Activated effector memory CD4-positive, alpha-beta T cell treated with Interleukin-2 at 50 U/mL for 16 hours (primary cell): ENCODE results near the gene CHRNA4.
A peak's percentile ranks its signal among the peaks of the same experiment; 100 is the strongest.
"Not testable (repeated sequence)": the region's sequence is repeated elsewhere in the genome, so short reads cannot be mapped to it uniquely, and the experiment has no call there.

Source experiments
- DNase-seq: peaks from one replicate; pipeline ENCODE4 v3.0.0-alpha.2; 2020

The CHRNA4 gene

GRCh38 chr20:63306673-63307537 is 54.2 kb downstream of the CHRNA4 start:
- no peak for DNase-seq

DNA sequence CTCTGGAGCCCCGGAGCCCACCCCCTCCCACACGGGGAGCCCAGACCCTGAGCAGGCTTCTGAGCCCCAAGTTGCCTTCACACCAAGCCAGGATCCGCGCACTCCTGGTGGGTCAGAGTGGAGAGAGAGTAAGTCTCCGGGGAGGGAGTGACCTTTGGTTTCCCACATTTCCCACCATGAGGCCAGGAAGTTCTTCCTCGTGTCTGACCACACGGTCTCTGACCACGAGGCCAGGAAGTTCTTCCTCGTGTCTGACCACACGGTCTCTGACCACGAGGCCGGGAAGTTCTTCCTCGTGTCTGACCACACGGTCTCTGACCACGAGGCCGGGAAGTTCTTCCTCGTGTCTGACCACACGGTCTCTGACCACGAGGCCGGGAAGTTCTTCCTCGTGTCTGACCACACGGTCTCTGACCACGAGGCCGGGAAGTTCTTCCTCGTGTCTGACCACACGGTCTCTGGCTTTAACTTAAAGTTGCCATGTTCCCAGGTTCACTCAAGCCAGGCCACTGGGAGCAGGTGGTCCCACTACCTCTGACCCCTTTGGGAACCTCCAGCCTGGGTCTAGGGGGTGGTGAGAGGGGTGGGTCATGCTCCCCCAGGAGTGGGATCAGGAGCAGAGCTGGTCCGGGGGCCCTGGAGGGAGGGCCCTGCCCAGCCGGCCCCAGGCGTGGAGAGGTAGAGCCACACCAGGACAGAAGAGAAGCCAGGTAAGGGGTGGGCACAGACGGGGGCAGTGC is 55.0 kb downstream of the CHRNA4 start:
- not testable (repeated sequence) for DNase-seq

GRCh38 chr20:63305393-63305792 is 55.8 kb downstream of the CHRNA4 start:
- DNase-seq, result no peak

DNA sequence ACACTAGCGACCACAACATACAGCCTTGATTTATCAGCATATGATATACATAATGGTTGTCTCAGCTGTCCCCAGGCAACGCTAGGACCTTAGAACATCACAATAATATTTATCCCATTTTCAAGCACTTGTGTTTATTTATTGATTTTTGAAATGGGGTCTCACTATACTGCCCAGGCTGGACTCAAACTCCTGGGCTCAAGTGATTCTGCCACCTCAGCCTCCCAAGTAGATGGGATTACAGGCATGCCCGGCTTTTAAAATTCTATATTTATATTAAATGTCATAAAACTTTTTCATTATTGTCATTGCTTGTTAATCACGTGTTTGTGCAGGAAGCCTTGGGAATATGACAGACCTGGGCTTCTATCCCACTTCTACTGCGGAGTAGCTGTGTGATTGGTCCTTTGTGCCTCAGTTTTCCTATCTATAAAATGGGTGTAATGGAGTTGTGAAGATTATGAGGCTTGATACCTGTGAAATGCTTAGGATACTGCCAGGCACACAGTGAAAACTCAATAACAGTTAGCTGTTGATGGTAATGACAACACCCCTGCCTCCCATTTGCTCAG is 58.0 kb downstream of the CHRNA4 start:
- no peak for DNase-seq

GRCh38 chr20:63301671-63302070 is 59.5 kb downstream of the CHRNA4 start:
- DNase-seq, result no peak

DNA sequence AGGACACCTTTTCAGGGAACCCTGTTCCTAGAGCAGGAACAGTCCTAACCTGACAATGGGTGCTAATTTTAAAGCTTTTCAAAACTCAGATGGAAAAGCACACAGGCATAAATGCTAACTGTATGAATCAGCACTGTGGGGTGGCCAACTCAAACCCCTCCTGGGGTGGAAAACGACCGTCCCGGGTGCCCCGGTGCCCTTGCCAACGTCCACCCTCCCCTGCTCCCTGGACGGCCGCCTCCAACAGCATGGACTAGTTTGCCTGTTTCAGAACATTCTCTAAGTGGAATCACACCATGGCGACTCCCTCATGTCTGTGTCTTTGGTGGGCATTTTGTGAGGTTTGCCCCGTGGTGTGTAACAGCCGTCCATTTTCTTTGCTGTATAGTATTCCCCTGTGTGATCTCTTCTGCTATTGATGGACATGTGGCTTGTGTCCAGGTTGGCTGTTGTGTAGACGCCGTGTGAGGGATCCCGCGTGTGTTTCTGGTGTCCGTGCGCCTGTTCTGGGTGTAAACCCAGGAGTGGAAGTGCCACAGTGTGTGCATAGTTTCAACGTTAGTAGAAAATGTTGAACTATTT is 62.3 kb downstream of the CHRNA4 start:
- DNase-seq, result no peak

DNA sequence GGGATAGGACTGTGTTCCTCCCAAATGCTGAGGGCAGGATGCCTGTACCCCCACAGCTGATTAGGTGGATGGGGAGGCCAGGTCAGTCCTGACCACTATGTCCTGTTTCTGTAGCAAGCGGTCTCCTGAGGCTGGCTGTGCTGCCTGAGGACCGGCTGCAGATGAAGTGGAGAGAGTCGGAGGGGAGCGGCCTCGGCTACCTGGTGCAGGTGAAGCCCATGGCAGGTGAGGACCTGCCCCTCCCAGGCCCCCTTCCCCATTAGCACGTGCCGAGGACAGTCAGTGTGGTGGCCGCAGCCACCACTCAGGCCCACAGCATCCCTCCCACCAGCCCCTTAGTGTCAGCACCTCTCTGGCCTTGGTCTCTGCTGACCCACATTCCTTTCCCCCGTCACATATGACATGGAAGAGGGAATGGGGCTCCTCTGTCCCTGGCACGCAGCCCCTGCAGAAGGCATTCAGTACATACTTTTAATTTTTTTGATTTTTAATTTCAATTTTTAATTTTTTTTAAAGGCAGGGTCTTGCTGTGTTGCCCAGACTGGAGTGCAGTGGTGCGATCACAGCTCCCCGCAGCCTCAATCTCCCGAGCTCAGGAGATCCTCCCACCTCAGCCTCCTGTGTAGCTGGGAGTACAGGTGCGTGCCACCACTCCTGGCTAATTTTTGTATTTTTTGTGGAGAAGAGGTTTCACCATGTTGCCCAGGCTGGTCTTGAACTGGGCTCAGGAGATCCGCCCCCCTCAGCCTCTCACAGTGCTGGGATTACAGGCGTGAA is 63.2 kb downstream of the CHRNA4 start:
- no peak for DNase-seq

DNA sequence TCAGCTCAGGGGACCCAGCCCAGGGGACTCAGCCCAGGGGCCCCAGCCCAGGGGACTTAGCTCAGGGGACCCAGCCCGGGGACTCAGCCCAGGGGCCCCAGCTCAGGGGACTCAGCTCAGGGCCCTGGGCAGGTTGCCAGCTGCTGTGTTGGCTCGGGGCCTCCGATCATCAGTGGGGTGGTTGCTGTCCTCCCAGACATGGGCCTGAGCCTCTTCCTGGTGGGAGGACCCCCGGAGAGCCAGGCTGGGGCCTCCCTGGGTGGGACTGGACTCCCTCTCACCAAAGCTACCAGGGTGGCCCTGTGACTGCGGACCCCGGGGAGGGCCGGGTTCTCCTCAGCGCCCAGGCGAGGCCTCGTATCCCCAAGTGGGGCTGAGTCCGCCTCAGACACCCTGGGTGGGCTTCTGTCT is 63.8 kb downstream of the CHRNA4 start:
- DNase-seq, result no peak

DNA sequence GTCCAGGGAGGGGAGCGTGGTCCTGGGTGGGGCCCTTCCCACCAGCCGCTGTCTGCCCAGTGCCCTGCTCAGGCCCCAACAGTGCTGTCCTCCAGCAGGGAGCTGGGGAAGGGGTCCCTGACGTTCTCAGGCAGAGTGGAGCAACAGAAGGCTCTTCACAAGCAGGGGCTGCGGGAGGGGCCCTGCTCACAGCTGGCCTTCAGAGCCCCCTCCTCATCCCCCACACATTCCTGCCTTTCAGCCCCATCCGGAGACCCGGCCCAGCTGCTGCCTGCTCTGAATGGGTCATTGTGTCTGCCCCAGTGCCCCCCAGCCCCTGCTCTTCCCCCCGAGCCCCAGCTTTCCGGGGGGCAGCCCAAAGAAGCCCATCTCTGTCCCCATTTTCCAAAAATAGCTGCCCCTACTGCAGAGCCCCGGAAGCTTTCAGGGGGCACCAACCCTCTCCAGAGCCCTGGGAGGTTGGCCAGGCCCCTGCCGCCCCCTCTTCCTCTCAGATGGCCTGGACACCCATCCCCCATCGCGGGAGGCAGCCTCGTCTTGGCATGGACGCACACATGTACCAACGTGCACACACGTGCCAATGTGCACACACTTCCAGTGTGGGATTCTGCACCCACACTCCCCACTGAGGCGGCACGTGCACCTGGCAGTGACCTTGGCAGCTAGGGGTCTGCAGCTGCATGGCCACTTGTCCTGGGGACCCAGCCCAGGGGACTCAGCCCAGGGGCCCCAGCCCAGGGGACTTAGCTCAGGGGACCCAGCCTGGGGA is 64.4 kb downstream of the CHRNA4 start:
- DNase-seq, result no peak

- no peak for DNase-seq
These were observed 65.3 kb downstream of the CHRNA4 start for GRCh38 chr20:63295846-63296245.

- peak; percentile 9 for DNase-seq
These were observed 65.7 kb downstream of the CHRNA4 start for GRCh38 chr20:63295422-63295821.

DNA sequence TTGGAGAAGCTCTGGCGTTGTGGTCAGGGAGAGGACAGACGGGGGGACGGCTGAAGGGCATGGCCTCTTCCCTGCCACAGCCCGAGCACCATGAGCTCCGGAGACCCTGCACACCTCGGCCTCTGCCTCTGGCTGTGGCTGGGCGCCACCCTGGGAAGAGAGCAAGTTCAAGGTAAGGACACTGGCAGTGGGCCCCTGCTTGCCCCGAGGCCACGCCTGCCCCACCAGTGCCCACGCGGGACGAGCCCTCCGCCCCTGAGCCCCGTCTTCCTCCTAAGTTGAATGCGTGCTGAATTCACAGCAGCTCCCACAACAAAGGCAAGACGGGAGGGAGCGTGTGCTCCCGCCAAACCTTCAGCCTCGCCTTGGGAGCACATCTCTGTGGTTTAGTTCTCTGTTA is 66.1 kb downstream of the CHRNA4 start:
- DNase-seq, result no peak

GRCh38 chr20:63294536-63294900 is 66.6 kb downstream of the CHRNA4 start:
- DNase-seq, result no peak

DNA sequence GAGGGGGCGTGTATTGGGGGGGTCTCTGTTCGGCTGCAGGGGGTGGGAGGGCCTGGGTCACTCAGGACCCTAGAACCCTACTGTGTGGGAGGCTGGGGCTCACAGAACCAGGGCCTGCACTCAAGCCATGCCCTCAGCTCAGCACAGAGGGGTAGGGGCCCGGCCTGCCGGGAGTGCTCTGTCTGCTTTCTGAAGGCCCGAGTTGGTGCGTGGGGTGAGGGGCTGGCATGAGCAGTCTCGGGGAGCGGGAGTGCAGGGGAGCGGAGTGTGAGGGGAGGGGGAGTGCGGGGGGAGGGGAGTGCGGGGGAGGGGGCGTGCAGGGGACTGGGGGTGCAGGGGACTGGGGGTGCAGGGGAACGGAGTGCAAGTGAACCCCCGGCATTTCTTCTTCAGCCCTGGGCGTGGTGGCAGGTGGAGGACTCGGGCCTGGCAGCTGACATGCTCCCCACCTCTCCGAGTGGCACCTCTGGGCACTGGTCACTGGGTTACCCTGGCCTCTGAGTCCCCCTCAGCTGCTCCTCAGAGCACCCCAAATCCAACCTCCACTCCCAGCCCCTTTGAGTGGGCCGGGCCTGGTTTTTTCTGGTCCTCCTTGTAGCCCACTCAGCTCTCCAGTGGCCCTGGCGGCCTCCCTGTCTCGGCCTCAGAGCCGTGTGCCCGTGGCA is 67.1 kb downstream of the CHRNA4 start:
- DNase-seq, result no peak

GRCh38 chr20:63293456-63293855 is 67.7 kb downstream of the CHRNA4 start:
- DNase-seq, result no peak
